Endothelial cell of hepatic sinusoid (primary cell): ENCODE measurements around the gene DHRS11.

ENCODE experiments used
- in situ Hi-C: cut with HindIII; loops from 2 replicates; pipeline ENCODE4 v1.10.0; 2017; ENCODE audit warnings: low sequenced_read_pairs

The DHRS11 gene

GRCh38 chr17:36591434-36592315 is at the start of gene DHRS11:
DHRS11 (plus strand) TSS chr17:36591879; CDS start chr17:36592010, 131 bp downstream.
- in situ Hi-C loops: no loop called here

GRCh38 chr17:36542755-36543154 is 48.9 kb upstream of the DHRS11 start:
- in situ Hi-C loops: no loop called here

GRCh38 chr17:36544044-36544306 is 47.7 kb upstream of the DHRS11 start:
- in situ Hi-C loops: no loop called here

GRCh38 chr17:36544307-36545076 is 47.2 kb upstream of the DHRS11 start, which contains the start of gene GGNBP2:
GGNBP2 (plus strand) TSS chr17:36544919; CDS start chr17:36545725, 806 bp downstream.
- in situ Hi-C loops: no loop called here

DNA sequence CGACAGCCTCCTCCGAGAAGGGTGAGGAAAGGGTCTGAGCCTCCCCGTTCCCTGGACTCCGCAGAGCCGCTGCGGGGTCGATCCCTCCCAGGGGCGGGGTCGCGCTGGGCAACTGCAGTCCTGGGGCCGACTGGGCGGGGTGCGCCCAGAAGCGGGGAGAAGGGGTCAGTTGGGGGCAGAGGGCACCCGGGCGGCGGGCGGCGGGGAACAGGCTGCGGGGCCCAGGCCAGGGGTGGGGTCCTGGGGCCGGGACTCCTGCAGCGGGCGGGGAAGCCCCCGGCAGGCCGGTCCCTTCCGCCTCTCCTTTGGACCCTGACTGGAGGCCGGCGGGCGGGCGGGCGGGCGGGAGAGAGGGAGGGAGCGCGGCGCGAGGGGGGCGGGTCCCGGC is 46.6 kb upstream of the DHRS11 start:
- in situ Hi-C loops: no loop called here

- in situ Hi-C loops: no loop called here
Measured at GRCh38 chr17:36545465-36546417, 45.9 kb upstream of the DHRS11 start.

DNA sequence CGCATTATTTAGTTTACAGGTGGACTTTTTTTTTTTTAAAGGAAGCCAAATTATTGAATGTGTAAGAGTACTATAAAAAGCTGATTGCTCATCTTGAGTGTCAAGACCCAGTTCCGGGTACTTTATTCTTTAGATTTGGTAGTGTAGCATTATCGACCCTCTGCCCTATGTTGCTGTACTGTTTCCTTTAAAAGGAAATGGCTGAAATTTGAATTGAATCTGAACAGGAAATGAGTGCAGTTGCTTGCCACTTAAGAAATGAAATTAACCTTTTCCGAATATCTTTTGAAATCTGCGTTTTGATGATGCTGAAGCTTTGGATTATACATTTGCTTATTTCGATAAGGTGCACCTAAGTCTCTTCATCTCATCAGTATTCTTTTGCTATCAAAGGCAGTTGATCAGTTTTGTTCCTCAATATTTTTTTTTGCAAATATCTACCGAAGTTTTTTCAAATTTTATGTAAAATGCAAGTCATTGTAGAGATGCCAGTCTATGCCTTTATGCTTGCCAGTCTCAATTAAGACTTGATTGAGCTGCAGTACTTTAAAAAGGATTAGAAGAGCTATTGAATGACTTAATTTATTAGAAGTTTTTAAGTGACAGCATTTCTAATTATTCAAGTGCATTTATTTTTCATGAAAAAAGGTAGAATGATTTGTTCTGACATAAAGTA is 45.1 kb upstream of the DHRS11 start:
- in situ Hi-C loops: no loop called here

GRCh38 chr17:36547776-36548175 is 43.9 kb upstream of the DHRS11 start:
- in situ Hi-C loops: no loop called here

DNA sequence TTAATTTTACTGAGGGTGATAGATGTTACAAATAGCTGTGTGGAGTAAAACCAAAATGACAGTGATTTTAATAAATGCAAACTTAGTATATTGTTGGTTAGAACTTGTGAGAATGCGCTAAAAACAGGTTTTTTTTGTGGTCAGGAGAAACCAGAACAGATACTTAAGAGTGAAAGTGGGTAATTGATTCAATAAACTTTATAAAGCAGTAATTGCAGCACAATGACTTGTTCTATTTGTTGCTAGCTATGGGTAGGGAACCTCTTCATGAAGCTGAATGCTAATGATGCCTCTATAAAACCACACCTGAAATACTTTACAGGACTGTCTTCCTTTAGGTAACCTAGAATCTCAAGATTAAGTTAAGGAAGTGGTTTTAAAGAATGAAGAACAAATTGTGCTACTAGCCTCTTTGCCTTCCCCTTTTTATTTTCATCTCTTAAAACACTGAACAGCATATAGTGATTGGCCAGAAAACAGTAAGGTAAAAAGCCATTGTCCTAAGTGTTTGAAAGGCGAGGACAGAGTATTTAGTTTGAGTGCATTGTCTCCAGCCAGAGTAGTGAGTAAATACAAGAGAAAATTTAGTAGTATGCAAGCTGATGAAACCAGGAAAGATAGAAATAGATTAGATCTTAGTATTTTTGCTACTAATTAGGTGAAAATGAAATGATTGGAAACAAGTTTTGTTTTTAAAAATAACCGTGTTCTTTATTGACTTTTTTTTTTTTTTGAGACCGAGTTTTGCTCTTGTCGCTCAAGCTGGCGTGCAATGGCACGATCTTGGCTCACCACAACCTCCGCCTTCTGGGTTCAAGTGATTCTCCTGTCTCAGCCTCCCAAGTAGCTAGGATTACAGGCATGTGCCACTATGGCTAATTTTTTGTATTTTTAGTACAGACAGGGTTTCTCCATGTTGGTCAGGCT is 40.9 kb upstream of the DHRS11 start:
- in situ Hi-C loops: no loop called here

DNA sequence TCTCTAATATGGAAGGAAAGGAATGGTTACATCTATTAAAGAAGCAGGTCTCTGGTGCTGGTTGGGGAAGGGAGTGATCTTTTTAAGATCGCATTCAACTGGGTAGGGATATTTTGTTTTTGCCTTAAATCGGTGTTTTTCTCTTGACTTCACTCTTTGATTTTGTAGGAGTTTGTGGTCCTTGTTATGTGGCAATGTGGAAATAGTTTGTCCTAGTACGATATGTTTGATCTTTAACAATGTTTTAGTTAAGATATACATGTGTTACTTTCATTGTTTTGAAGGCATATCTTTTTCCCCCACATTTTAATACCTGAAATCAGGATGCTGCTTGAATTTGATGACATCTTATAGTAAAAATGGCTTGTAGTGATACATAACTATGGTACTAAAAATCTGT is 38.2 kb upstream of the DHRS11 start:
- in situ Hi-C loops: no loop called here

DNA sequence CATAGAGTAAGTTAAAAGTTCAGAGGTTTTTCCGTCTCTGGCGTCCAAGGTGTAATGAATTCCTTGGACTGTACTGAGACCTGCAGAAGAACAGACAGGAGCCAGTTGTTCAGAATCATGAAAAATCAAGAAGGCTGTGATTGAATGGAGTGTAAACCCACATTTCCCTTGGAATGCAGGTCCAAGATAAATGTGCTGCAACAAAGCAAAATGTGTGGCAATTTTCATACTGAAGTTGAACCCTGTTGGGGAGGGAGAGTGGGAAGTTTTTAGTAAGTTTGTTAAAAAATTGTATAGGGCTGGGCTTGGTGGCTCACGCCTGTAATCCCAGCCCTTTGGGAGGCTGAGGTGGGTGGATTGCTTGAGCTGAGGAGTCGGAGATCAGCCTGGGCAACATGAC is 25.6 kb upstream of the DHRS11 start:
- in situ Hi-C loops: no loop called here

GRCh38 chr17:36575028-36575427 is 16.7 kb upstream of the DHRS11 start:
- in situ Hi-C loops: no loop called here

DNA sequence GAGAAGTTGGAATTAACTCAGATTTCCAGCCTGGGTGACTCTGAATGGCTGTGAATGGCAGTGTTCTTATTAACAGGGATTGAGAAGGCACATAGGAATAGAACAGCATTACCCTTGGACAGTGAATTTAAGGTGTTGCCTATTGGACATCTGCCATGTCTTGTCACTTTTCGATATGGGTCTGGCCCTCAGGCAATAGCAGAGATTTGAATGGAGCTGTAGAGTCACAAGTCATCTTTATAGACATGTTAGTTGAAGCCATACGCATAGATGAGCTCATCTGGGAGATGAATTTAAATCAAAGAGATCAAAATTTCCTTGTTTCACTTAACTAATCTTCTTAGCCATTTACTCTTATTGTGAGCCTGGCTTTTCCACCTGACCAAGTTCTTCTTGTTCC is 14.9 kb upstream of the DHRS11 start:
- in situ Hi-C loops: no loop called here

- in situ Hi-C loops: no loop called here
Measured at GRCh38 chr17:36578671-36579070, 13.0 kb upstream of the DHRS11 start.

- in situ Hi-C loops: no loop called here
Measured at GRCh38 chr17:36583787-36584186, 7.9 kb upstream of the DHRS11 start.

- in situ Hi-C loops: no loop called here
Measured at GRCh38 chr17:36586138-36586537, 5.5 kb upstream of the DHRS11 start.

DNA sequence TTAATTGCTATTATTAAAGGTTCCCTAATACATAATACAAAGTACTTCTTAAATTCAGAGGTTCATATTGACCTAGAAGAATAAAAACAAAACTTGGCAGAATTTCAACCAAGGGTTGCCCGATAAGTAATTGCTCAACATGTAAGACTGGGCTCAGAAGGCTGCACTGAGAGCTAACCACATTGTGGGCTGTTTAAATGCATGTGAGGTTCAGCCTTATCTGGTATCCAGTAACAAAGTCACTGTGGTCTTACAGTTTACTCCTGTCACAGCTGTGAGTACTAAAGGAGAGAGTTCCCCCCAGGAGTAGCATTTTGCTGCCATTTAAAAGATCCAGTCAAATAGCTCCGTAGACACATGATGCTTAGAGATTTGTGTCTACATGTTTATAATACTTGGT is 1.6 kb upstream of the DHRS11 start:
- in situ Hi-C loops: no loop called here

DNA sequence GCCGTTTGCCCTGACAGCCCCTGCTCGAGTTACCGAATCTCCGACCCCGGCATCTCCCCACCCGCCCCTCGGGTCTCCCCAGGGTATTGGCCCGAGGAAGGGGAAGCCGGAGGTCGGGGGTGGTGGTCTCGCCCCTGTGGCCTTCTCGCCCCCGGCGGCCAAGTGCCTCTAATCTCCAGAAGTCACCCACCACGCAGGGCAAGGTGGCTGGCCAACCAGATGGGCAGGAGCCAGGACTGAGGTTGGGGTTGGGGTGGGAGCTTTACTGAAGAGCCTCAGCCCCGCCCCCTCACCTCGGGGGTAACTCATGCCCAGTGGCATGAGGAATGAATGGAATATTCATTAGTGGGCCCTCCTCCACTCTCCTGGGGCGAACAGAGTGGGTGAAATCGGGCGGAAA is 637 bp downstream of the DHRS11 start:
- in situ Hi-C loops: no loop called here

DNA sequence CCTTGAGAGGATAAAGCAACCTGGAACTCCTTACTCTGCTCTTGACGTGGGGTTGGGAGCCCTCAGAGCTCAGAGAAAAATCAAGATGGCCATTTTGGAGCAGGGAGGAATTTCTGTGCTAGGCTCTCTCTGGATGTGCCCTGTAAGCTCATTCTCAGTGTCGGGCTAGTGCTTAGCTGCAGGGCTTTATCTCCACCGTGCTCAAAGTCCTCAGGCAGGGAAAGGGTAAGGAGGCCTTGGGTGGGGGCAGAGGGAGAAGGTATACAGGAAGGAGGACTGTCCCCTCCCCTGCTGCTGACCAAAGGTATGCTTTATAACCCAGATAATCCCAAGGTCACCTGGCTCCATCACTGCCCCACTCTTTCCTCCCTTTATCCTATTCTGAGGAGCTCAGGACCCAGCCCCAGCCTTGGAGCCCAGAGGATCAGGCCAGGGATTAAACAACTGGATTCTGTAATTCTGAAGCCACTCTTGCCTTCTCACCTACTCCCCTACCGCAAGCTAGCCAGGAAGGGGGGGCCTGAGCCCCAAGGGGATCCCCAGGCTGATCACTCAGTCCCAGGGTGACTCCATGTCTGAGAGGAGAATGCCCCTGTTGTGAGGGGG is 1.1 kb downstream of the DHRS11 start:
- in situ Hi-C loops: no loop called here
